Ecto neural progenitor cell (in vitro differentiated cells): Measurements from ENCODE around the gene RAD1.

Experiments
- DNase-seq: peaks from one replicate; pipeline ENCODE4 v3.0.0-alpha.2; 2018; ENCODE audit warnings: low spot score

RAD1 gene

DNA sequence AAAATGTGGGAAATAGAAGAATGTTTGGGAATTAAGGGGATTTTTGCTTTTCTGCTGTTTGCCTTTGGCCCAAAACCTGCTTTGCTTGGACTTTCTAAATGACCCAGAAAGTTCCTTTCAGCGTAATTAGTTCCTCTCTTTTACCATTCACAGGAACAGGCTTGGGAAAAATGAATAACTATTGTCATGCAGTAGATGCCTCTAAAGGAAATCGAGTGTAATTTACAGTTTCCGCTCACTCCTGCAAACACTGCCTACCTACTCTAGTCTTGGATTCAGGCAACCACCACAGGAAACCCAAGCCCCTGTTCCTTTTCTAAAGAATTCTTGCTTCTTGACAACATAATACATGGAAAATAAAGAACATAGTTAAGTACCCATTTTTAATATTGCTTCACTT is 51.4 kb downstream of the RAD1 start:
- no peak for DNase-seq

DNA sequence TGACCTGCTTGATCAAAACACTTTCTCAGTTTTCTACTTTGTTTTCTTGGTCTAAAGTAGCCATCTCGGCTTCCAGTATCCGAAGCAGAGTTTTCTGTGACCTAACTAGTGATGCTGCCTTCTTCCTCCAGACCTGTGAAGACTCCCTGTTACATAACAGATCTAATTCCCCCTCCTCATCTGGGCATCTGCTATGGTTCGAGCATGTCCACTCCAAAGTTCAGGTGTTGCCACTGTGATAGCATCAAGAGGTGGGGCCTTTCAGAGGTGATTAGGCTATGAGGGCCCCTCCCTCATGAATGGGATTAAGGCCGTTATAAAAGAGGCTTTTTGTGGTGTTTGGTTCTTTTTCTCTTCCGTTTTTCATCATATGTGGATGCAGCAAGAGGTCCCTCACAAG is 56.1 kb downstream of the RAD1 start:
- DNase-seq: no peak

DNA sequence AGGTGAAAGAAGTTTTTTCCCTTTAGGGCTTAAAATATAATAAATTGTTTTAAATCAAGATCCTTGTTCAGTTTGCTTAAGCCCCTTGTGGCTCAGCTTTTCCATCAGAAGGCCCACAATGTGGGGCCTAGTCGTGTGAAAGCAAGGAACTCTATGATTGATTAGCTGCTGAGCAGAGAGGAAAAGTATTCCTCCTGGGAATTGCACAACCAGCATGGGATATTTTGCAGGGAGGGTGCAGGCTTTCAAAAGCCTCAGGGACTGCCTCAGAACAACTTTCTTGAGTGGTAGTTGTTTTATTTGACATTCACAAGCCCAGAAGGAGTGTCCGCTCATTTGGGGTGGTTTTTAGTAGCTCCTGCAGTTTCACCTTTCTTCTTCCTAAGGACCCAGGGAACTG is 56.5 kb downstream of the RAD1 start:
- DNase-seq: no peak

DNA sequence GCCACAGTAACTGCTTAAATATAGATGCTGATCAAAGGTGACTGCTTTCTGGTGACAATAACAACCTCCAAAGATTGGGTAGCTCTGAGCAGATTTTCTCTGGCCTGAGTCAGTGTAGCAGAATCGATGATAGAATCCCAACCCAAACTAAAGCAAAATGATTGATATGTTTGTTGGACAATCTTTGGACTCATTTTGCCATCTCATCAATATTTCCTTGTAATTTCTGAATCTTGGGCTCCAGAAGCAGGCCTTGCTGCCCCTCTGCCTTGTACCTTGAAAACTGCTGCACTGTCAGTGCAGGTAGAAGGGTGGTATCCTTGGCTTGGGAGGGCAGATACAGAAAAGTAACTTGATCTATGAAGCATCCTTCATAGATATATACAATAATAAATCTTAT is 57.4 kb downstream of the RAD1 start:
- no peak for DNase-seq

DNA sequence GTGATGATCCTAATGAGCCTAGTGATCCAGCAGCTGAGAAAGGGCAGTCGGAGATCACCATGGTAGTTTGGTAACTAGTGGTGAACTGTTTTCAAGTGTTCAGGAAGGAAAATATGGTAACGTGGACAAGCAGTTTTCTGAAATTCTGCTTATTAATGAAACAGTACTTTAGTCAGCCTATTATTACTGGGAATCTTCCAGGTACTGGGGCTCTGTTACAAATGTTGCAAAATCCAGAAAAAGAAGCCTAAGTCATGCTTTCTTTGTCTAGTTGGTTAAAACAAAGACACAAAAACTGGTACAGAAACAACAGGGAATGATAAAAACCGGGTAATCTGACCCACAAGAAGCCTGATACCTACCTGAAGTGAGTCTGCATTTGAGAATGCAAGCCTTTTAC is 58.1 kb downstream of the RAD1 start:
- DNase-seq: no peak
